GM18519 (cell line): ENCODE results near the gene CCT6A.
A peak's percentile ranks its signal among the peaks of the same experiment; 100 is the strongest.
"Not testable (repeated sequence)": the region's sequence is repeated elsewhere in the genome, so short reads cannot be mapped to it uniquely, and the experiment has no call there.

ENCODE experiments used
- ATAC-seq: cut with Tn5 transposase; IDR thresholded peaks from one replicate; pipeline ENCODE4 v1.9.1; 2021; ENCODE audit warnings: mild to moderate bottlenecking, moderate library complexity; ENCODE audit not compliant: unreplicated experiment, low FRiP score

The CCT6A gene

GRCh38 chr7:56051339-56052191 lies at the start of gene CCT6A, which contains the start of gene PSPH:
TSS of gene CCT6A (plus strand) at chr7:56051765. CDS start at chr7:56051849, 84 bp downstream.
TSS of gene PSPH (minus strand) at chr7:56051444. CDS start at chr7:56021212, 30,232 bp downstream.
- peak; percentile 88 for ATAC-seq

GRCh38 chr7:56003749-56004148 lies 47.8 kb upstream of the CCT6A start:
- ATAC-seq = no peak

DNA sequence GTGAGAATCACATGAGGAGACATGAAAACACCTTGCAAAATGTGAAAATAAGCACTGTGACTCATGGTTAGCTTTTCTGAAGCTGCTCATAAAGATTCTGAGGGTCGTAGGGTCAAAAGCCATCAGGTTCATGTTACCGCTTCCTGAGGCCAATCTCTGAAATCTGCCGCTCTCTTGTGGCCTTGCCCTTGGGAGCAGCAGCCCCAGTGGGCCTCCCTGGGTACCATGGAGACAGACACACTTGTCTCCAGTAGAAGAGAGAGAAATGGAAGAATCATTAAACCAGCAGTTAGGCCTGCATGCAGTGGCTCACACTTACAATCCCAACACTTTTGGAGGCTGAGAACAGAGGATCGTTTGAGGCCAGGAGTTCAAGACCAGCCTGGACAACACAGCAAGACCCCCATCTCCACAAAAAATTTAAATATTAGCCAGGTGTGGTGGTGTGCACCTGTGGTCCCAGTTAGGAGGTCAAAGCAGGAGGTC lies 44.4 kb upstream of the CCT6A start:
- ATAC-seq = no peak

DNA sequence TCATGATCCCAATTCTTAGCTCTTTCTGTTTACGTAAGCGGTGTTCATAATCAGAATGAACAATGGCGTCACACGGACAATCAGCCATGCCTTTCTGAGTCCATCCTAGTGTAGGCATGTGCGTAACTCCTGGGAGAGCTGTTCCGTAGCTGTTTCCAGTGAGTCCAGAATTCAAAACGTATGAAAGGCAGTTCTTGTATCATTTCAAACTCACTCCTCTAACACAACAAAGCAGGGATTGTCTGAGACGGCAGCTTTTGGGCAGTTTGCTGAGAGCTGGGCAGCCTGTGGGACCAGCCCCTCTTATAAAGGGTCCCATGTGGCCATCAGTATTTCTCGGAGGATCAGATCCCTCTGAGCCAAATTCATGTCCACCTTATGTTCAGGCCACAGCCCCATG lies 43.7 kb upstream of the CCT6A start:
- ATAC-seq = no peak

DNA sequence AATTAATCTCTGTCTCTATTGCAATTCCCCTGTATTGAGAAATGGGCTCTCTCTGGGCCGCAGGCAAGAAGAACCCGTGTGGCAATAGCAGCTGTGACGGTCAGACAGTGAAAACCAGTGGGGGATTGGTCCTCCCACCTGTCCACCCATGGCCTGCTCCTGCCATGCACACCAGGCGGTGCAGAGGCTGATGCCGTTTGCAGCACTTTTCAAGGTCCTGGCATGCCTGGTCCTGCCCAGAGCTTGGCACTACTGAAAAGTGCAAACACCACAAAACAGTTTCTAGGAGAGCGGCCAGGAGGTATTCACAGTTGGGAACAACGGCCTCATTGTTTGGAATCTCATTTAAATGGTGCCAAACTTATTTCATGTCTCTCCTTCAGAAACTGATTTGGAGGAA lies 41.9 kb upstream of the CCT6A start:
- no peak for ATAC-seq

- not testable (repeated sequence) for ATAC-seq
Measured at GRCh38 chr7:56017015-56017414, 34.5 kb upstream of the CCT6A start.

DNA sequence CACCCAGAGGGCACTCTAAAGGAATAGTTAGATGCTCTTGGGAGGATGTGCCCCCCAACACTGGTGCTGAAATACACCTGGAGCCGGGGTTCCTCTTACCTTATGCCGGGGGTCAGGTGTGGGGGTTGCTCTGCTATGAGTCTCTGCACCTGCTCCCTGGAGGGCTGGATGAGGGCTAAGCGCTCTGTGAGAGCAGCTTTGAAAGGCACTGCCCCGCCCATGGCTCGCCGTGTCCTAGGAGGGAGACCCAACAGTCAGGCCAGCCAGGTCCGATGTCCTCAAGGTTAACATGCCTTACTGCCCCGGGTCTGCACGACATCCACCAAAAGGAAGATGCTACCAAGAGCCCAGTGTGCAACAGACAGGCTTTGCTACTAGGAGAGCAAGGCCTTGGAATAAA lies 32.1 kb upstream of the CCT6A start:
- ATAC-seq = no peak

DNA sequence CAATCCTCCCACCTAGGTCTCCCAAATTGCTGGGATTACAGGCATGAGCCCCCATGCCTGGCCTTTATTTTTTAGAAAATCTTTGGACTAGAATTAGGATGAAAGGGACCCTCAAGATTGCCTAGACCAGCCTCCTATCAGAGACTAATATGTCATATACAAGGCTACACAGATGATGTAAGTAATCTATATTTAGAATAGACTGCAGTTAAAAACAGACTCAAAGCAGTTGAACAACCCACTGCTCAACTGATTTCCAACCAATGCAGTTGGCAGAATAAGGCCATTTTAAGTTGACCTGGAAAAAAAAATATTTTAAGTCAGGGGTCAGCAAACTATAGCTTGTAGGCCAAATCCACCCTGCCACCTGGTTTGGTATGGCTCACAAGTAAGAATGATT lies 28.1 kb upstream of the CCT6A start:
- no peak for ATAC-seq

- ATAC-seq = no peak
Measured at GRCh38 chr7:56026538-56026937, 25.0 kb upstream of the CCT6A start.

DNA sequence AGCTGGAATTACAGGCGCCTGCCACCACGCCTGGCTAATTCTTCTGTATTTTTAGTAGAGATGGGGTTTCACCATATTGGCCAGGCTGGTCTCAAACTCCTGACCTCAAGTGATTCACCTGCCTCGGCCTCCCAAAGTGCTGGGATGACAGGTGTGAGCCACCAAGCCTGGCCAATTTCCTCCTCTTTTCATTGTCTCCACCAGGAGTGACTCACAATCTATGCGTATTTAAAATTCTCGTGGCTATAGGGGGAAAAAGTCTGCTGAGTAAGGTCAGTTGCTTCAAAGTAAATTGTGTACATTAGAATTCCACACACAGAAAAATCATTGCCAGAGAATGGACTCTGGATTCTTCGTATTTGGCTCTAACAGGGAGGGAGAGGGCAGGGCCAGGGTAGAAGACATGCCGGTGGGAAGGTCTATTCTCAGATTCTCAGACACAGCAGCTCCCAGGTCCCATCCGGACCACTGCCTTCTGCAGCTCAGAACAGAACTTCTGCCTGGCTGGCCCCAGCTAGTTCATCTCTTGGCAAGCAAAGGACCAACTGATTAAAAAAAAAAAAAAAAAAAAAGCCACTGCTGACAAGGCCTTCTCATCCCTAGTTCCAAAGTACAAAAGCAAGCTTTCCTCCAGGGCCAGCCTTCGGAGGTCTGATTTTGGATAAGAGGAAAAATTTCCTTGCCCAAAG lies 22.5 kb upstream of the CCT6A start:
- ATAC-seq = no peak

DNA sequence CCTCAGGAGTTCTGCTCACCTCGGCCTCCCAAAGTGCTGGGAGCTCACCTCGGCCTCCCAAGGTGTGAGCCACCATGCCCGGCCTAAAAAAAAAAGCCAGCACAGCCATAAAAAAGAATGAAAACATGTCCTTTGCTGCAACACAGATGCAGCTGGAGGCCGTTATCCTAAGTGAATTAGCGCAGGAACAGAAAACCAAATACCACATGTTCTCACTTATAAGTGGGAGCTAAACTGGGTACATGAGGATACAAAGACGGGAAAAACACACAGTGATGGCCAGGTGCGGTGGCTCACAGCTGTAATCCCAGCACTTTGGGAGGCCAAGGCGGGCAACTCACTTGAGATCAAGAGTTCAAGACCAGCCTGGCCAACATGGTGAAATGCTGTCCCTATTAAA lies 21.2 kb upstream of the CCT6A start:
- no peak for ATAC-seq

DNA sequence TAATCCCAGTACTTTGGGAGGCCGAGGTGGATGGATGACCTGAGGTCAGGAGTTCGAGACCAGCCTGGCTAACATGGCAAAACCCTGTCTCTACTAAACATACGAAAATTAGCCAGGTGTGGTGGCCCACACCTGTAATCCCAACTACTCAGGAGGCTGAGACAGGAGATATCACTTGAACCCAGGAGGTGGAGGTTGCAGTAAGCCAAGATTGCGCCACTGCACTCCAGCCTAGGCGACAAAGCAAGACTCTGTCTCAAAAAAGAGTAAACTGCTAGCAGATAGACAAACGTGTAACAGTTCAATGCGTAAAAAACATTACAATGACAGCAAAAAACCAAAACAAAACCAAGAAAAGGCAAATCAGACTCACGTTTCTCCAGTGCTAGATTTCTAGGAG lies 20.0 kb upstream of the CCT6A start:
- ATAC-seq = not testable (repeated sequence)

DNA sequence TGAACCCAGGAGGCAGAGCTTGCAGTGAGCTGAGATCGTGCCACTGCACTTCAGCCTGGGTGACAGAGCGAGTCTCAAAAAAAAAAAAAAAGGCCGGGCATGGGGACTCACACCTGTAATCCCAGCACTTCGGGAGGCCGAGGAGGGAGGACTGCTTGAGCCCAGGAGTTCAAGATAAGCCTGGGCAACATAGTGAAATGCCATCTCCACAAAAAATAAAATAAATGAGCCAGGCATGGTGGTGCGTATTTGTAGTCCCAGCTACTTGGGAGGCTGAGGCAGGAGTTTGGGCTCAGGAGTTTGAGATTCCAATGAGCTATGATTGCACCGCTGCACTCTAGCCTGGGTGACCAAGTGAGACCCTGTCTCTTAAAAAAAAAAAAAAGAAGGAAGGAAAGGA lies 19.0 kb upstream of the CCT6A start:
- ATAC-seq = not testable (repeated sequence)

DNA sequence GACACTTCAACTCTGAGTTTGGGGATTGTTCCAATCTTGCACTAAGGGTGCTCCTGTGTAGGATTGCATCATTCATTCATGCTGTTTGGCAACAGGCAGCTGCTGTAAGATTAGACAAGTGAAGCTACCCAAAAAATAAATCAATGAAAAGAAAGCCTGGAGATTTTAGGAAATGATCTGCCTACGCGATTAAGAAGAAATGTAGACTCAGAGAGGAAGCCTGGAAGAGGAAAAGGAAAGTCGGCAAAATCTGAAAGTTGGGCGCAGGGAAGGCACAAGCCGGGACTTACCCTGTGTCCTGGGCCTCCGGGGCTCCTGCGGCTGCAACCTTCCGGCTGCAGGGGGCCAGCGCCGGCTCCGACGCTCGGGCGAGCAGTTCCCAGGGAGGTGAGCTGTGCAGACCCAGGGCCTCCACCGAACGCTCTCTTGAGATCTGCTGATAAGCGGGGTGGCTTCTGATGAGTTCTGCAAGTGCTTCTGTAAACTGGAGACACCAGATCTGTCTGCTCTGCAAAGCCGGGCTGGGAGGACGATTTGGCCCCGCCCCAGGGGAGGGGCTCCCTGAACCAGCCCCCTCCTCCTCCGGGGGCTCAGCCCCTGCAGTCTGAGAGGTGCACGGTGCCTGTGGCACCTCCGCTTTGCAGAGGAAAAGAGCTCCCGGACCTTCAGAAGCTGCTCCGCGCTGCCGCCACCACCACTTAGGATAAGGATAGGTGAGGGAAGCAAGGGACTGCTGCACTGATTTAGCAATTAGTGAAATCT lies 17.7 kb upstream of the CCT6A start:
- ATAC-seq = peak; percentile 93

GRCh38 chr7:56040730-56041129 lies 10.8 kb upstream of the CCT6A start:
- ATAC-seq = no peak

- not testable (repeated sequence) for ATAC-seq
Measured at GRCh38 chr7:56045758-56046157, 5.8 kb upstream of the CCT6A start.

GRCh38 chr7:56046721-56047445 lies 4.7 kb upstream of the CCT6A start:
- ATAC-seq = no peak

DNA sequence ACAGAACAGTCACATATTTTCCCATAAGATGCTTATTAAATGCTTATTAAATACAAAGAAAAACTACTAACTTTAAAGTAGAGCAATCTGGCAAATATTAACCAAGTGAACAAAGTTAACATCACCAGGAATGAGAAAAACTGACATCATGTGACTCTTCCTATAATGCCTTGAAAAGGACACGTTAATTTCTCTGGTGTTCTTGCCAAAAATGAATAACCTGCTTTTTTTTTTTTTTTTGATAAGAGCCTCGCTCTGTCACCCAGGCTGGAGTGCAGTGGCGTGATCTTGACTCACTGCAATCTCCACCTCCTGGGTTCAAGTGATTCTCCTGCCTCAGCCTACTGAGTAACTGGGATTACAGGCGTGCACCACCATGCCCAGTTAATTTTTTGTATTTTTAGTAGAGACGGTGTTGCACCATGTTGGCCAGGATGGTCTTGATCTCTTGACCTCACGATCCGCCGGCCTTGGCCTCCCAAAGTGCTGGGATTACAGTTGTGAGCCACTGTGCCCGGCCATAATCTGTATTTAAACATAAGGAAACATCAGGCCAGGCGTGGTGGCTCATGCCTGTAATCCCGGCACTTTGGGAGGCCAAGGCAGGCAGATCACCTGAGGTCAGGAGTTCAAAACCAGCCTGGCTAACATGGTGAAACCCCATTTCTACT lies 4.0 kb upstream of the CCT6A start:
- ATAC-seq = not testable (repeated sequence)

DNA sequence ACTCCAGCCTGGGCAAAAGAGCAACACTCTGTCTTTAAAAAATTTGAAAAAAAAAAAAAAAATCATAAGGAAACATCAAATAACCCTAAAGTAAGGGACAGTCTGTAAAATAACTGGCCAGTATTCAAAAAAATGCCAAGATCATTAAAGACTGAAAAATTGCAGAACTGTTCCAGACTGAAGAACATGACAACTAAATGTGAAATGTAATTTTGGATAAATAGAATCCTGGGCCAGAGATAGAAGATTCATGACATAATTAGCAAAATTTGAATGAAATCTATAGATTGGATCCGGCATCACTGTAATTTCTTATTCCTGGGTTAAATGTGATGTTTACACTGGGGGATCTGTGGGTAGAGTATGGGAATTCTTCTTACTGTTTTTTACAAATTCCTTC lies 3.3 kb upstream of the CCT6A start:
- ATAC-seq = no peak

GRCh38 chr7:56048763-56049162 lies 2.8 kb upstream of the CCT6A start:
- not testable (repeated sequence) for ATAC-seq
